CD4-positive, alpha-beta T cell treated with Interleukin-2 at 100 ng/mL for 4 hours (primary cell): ENCODE measurements around the gene INTS6.
"Not testable (repeated sequence)": the region's sequence is repeated elsewhere in the genome, so short reads cannot be mapped to it uniquely, and the experiment has no call there.

ENCODE experiments used
- DNase-seq: peaks from one replicate; pipeline ENCODE4 v3.0.0-alpha.2; 2020; ENCODE audit warnings: low spot score

Gene INTS6

GRCh38 chr13:51415339-51415738 is 37.5 kb downstream of the INTS6 start:
- DNase-seq, result not testable (repeated sequence)

GRCh38 chr13:51412431-51412830 is 40.4 kb downstream of the INTS6 start:
- no peak for DNase-seq

- no peak for DNase-seq
These were observed 47.7 kb downstream of the INTS6 start for GRCh38 chr13:51405176-51405575.

GRCh38 chr13:51397262-51397941 is 55.4 kb downstream of the INTS6 start:
- DNase-seq, result no peak

DNA sequence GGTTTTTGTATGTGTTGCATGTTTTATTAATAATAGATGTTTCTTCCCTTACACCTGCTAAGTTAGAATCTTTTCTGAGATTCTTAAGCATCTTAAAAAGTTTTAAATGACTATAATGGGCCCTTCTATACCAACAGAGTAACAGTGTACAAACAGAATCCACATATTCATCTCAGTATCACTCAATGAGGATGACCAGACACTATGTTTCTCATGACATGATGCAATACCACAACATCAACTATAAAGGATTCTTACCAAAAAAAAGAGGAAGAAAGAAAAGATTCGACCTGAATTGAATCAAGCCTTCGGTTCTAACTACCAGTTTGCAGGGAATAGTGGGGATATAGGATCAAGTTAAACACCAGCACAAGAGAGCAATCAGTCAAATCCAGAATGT is 56.5 kb downstream of the INTS6 start:
- no peak for DNase-seq

GRCh38 chr13:51394724-51395123 is 58.1 kb downstream of the INTS6 start:
- DNase-seq, result no peak

- no peak for DNase-seq
These were observed 67.7 kb downstream of the INTS6 start for GRCh38 chr13:51385114-51385513.

DNA sequence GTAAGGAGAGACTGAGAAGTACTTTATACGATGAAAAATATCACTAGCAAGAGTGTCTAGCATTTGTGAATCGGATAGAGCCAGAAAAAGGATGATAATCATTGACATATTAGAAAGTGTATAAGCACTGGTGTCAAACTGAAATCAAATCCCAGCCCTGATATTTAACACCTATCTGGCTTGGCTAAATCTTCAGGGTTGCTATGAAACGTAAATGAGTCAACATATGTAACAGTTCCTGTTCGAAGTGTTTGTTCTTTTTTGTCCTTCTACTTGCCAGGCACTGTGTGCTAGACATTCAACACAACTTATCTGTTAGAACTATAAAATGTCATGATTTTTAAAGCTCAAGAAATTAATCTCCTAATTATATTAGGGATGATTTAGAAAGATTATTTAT is 72.6 kb downstream of the INTS6 start:
- DNase-seq, result peak; percentile 5

- no peak for DNase-seq
These were observed 79.4 kb downstream of the INTS6 start for GRCh38 chr13:51373451-51373850.

DNA sequence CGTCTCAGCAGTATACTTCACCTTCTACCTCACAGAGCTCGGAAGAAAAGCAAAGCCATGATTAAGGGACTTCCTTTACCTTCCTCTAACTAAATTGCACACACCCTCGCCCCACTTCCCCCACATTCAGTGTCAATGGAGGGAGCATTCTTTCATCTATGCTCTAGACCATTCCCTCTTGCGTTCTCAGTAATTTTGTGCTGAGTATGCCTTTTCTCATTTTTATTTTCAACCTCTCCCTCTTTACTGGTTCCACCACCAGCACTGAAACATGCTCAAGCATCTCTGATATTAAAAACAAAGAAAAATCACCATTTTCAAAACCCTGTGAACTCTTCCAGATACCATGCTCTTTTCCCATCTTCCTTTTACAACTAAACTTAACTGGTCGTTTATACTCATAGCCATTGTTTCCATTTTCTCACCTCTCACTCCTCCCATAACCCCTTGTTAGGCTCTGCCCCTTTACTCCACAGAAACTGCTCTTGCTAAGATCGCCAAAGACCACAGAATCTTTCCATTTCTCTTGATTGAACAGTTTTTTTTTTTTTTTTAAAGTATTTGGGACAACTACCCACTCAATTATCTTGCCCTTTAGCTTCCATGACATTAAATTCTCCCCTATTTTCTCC is 81.0 kb downstream of the INTS6 start:
- no peak for DNase-seq

- no peak for DNase-seq
These were observed 82.0 kb downstream of the INTS6 start for GRCh38 chr13:51370811-51371210.

- DNase-seq, result no peak
These were observed 82.7 kb downstream of the INTS6 start for GRCh38 chr13:51370116-51370515.

- DNase-seq, result no peak
These were observed 88.3 kb downstream of the INTS6 start for GRCh38 chr13:51364404-51365008.

GRCh38 chr13:51363625-51364024 is 89.2 kb downstream of the INTS6 start:
- DNase-seq, result no peak

GRCh38 chr13:51361106-51361505 is 91.7 kb downstream of the INTS6 start:
- DNase-seq, result no peak

DNA sequence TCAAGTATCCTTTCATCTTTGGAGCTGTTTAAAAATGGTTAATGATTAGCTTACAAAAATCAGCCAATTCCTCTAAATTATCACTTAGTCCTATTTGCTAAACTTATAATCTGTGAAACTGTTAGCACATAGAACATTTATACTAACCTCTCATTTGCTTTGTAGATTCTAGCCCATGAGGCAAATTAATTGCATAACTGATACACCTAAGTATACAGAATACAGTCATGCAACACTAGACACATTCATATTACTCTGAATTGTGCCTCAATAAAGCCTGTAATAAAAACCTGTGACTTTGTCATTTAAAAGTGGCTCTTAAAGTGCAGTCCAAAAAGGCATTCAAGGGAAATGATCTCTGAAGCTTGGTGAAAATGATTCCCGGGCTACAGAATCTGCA is 92.3 kb downstream of the INTS6 start:
- no peak for DNase-seq

- DNase-seq, result no peak
These were observed 93.5 kb downstream of the INTS6 start for GRCh38 chr13:51359352-51359751.

DNA sequence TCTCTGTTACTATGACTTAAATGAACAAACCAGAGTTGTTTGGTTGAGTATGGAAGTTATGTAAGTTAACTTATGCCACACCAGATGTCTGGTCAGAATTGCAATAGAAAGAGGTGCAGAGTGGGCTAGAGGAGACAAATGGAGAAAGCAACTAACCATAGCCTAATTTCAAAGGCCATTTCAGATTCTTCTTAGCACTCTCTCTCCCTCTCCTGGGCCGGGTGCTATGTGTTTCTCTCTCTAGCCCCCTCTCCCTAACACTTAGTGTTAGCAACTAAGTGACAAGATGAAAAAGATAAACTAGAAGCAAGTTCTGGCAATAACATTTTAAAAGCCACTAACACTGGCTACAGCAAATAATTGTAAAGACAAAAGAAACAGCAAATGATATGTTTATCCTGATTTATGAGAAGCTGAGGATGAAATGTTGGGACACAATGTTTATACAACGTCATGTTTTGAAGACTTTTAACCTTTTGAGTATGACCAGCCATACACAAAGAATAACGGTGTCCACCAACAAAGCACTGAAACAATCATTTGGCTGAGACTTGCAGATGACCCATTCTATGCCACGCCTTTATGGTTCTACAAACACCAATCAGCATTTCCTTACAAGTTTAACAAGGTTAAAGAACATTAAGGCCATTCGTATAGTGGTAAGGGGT is 94.8 kb downstream of the INTS6 start:
- no peak for DNase-seq

GRCh38 chr13:51355217-51355616 is 97.6 kb downstream of the INTS6 start:
- DNase-seq, result no peak

DNA sequence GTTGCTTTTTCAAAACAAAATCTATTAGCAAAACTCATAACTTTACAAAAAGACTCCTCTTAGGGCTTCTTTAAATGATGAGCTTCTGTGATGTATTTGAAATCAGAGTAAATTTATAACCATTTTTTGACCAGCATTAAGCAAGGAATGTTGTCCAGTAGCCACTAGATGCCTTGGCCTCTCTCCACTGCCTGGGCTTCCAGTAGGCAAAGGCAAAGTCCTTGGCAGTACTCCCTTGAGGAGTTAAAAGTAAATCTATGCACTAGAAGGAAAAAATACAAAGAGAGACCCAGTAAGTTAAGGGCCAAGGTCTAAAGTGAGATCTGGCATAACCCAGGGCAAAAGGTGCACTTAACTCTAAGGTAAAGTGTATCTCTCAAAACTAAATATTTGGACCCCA is 103.8 kb downstream of the INTS6 start:
- no peak for DNase-seq

DNA sequence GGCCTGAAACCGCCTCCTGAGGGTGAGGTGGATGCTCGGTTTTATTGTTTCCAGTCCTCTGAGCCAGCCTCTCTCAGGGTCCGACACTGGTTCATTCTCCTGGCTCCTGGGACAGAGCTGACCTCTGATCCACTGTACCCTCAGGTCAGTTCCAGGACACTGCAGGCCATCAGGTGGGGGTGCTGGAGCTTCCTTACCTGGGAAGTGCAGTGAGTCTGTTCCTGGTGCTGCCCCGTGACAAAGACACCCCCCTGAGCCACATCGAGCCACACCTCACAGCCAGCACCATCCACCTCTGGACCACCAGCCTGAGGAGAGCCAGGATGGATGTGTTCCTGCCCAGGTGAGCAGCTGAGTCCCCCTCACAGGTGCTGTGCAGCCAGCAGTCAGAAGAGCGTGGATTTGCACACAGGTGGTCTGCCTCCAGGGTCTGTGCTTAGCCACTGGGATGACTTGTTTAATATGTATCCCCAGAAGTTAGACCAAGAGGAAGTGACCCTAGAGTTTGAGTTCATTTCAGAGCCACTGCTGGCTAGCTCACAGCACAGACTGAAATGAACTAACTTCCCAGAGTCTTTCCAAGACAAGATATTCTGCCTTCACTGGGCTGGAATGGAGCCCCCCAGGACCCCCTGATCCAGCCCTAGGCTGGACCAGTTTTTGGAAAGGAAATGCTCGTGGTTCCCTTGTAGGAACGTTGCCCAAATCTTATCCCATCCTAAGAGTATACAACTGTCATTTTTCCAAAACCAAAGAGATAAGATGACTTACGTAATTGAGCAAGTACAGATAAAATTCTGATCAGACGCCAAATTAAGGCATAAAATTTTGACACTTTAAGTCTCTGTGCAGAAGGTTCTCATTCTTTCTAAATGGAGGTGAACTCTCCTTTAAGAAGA is 104.5 kb downstream of the INTS6 start:
- no peak for DNase-seq

- DNase-seq, result no peak
These were observed 105.7 kb downstream of the INTS6 start for GRCh38 chr13:51347099-51347498.
